Measurements from ENCODE around the gene TUT7. TPM values are rescaled to one million over a fixed set of nuclear protein-coding genes. Genes with fewer than 3 reads are reported as not detected.

Gene TUT7
- total and polyA plus RNA-seq, 2 of the 4 experiments (the other 2 are of a cell fraction): 13.3 to 33.3 TPM

- WGBS, 2 experiments (ENCODE audit: extremely low coverage in 2 of 2, insufficient read length in 1 of 2): no CpG with 5 or more reads among the region's 2 CpGs
- in situ Hi-C loops (cut with MboI; ENCODE audit: low sequenced_read_pairs) (no loop called here), dilution Hi-C loops (cut with HindIII; ENCODE audit: low sequenced_read_pairs, unreplicated experiment) (no loop called here), intact Hi-C loops (cut with micrococcal nuclease) (loop anchor here (5.0 kb wide), 1 partner anchor 37 kb away; no protein-coding TSS in a partner anchor)
- ChIA-PET CTCF (no interaction called here), POLR2A (ENCODE audit: unreplicated experiment) (no interaction called here)
- Histone ChIP-seq H3K18ac (ENCODE audit: low read depth, low read length) (no peak overlapping the region), H3K9me1 (ENCODE audit: insufficient read depth, low read length) (peaks cover 3% of the 10 kb centered on the region; the same call in 1 of the 2 replicates), H3K14ac (replicated peaks; ENCODE audit: low read depth, low read length) (no peak overlapping the region), H2AFZ (replicated peaks; ENCODE audit: low read length, poor library complexity) (no peak overlapping the region), H4K91ac (ENCODE audit: insufficient read depth, low read depth, low read length) (no peak overlapping the region), H3K9me3 (ENCODE audit: control insufficient read depth, insufficient read depth, low read length) (no peaks in the 10 kb centered on the region), H2BK5ac (ENCODE audit: low read depth, low read length, poor library complexity, severe bottlenecking) (no peak overlapping the region), H3K56ac (ENCODE audit: extremely low read depth, insufficient read depth, low read length) (no peak overlapping the region), H4K5ac (ENCODE audit: low read depth, low read length) (no peak overlapping the region), H3K4me3 (ENCODE audit: insufficient read depth, low read depth, low read length) (no peak overlapping the region), H4K8ac (ENCODE audit: low read depth in 2 of 2, low read length in 2 of 2) (no peak overlapping the region), H3K9ac (ENCODE audit: low read depth, low read length) (no peak overlapping the region), H3K4ac (ENCODE audit: low read depth, low read length) (no peak overlapping the region), H3K36me3 (ENCODE audit: control insufficient read depth, insufficient read depth, low read length) (peaks cover 5% of the 10 kb centered on the region), H2BK120ac (ENCODE audit: low read depth, low read length) (no peak overlapping the region), H3K4me1 (ENCODE audit: control insufficient read depth, insufficient read depth, low read length) (peaks cover 4% of the 10 kb centered on the region), H3K4me2 (ENCODE audit: low read depth, low read length) (no peak overlapping the region), H3K23ac (ENCODE audit: low read depth, low read length) (no peak overlapping the region), H4K20me1 (ENCODE audit: insufficient read depth, low read length) (peaks cover 11% of the 10 kb centered on the region; the same call in 1 of the 2 replicates), H3K27ac (ENCODE audit: insufficient read depth, low read length) (no peak overlapping the region), H2BK15ac (ENCODE audit: low read depth, low read length) (no peak overlapping the region), H3K79me1 (ENCODE audit: low read depth in 1 of 2, low read length in 2 of 2) (peaks cover 7 to 17% of the 10 kb centered on the region in 2 experiments), H2AK9ac (replicated peaks; ENCODE audit: low read depth, low read length, poor library complexity) (no peak overlapping the region), H2AK5ac (ENCODE audit: low read depth, low read length) (no peak overlapping the region), H2BK20ac (ENCODE audit: low read depth, low read length) (no peak overlapping the region), H3K27me3 (ENCODE audit: control insufficient read depth, insufficient read depth, low read length) (no peaks in the 10 kb centered on the region)
- BruUV-seq (replicated peaks): no TSS peak
- TF ChIP-seq CTCF (conservative IDR thresholded peaks at IDR 0.05; ENCODE audit: low read depth, low read length) (no peak), MAZ (IDR thresholded peaks at IDR 0.05; ENCODE audit: borderline replicate concordance, low read depth, low read length) (no peak), MAFK (IDR thresholded peaks at IDR 0.05; ENCODE audit: low read depth, low read length) (no peak), POLR2A (IDR thresholded peaks at IDR 0.05; ENCODE audit: low read depth, low read length) (no peak), RCOR1 (IDR thresholded peaks at IDR 0.05; ENCODE audit: insufficient replicate concordance, low read length) (no peak)
- no peak for DNase-seq
- no peak for ATAC-seq (ENCODE audit: low read depth)
These were observed 68.9 kb downstream of the TUT7 start for GRCh38 chr9:86285261-86285660.
